CD4-positive, CD25-positive, alpha-beta regulatory T cell (primary cell): Measurements from ENCODE around the gene ST6GALNAC5. TPM values are rescaled to one million over a fixed set of nuclear protein-coding genes. Genes with fewer than 3 reads are reported as not detected.

ENCODE experiments used
- ATAC-seq, 2 donors: fragments of 150-1000 bp; cut with Tn5 transposase; one replicate each; pipeline ENCODE4 v1.10.0; 2021; ENCODE audit warnings: low read depth in 2 of 2, moderate number of reproducible peaks in 2 of 2, moderate library complexity in 1 of 2
- DNase-seq, 3 donors: peaks; one replicate each; pipeline versions ENCODE4 v3.0.0 to v3.0.0-alpha.2; 2012 to 2022; ENCODE audit warnings: mixed read lengths in 1 of 3
- H3K27ac ChIP-seq: one replicate; pipeline ENCODE4 v1.7.0; 2013; ENCODE audit warnings: mild to moderate bottlenecking, low read length; ENCODE audit not compliant: insufficient read depth, poor library complexity, severe bottlenecking
- H3K27me3 ChIP-seq: one replicate; pipeline ENCODE4 v1.7.0; 2013; ENCODE audit warnings: low read length; ENCODE audit not compliant: control insufficient read depth, insufficient read depth
- H3K36me3 ChIP-seq: one replicate; pipeline ENCODE4 v1.7.0; 2013; ENCODE audit warnings: mild to moderate bottlenecking, low read length, moderate library complexity; ENCODE audit not compliant: control insufficient read depth, insufficient read depth
- H3K4me1 ChIP-seq: 2 replicates; pipeline ENCODE4 v1.7.0; 2013; ENCODE audit warnings: mild to moderate bottlenecking, low read length; ENCODE audit not compliant: insufficient read depth, control insufficient read depth, poor library complexity, severe bottlenecking
- H3K4me3 ChIP-seq: one replicate; pipeline ENCODE4 v1.7.0; 2013; ENCODE audit warnings: low read depth, mild to moderate bottlenecking, low read length, moderate library complexity
- H3K9me3 ChIP-seq, 2 experiments: 1 replicate in 1 of 2; 2 replicates in 1 of 2; pipeline ENCODE4 v1.7.0; 2013; ENCODE audit warnings: low read length in 2 of 2, mild to moderate bottlenecking in 1 of 2, moderate library complexity in 1 of 2; ENCODE audit not compliant: control insufficient read depth in 2 of 2
- H3K27ac Mint-ChIP-seq, 3 donors: one replicate each; pipeline ENCODE4 v1.8.0; 2020 to 2022; ENCODE audit warnings: mild to moderate bottlenecking in 3 of 3, mixed read lengths in 3 of 3, moderate library complexity in 2 of 3
- H3K27me3 Mint-ChIP-seq: one replicate; pipeline ENCODE4 v1.8.0; 2022; ENCODE audit warnings: mild to moderate bottlenecking, mixed read lengths
- H3K36me3 Mint-ChIP-seq: one replicate; pipeline ENCODE4 v1.8.0; 2020; ENCODE audit warnings: mixed read lengths
- H3K4me1 Mint-ChIP-seq, 4 donors: one replicate each; pipeline ENCODE4 v1.8.0; 2020 to 2022; ENCODE audit warnings: mixed read lengths in 4 of 4, mild to moderate bottlenecking in 1 of 4
- H3K4me3 Mint-ChIP-seq, 4 donors: one replicate each; pipeline ENCODE4 v1.8.0; 2020 to 2022; ENCODE audit warnings: mild to moderate bottlenecking in 4 of 4, mixed read lengths in 4 of 4, moderate library complexity in 3 of 4
- H3K9me3 Mint-ChIP-seq, 7 donors: one replicate each; pipeline ENCODE4 v1.8.0; 2020 to 2022; ENCODE audit warnings: mixed read lengths in 7 of 7, mild to moderate bottlenecking in 3 of 7, moderate library complexity in 2 of 7
- polyA plus RNA-seq, 4 donors: library from polyadenylated mRNA; unstranded; fragments of 300-500 nt; fragmentation: Illumina TruSeq; gene quantifications; one replicate each; pipeline ENCODE4 v1.2.3, GENCODE V29; 2021
- total RNA-seq: library from RNA; stranded (reverse); gene quantifications from one replicate; pipeline ENCODE4 v1.2.3, GENCODE V29; 2022

ST6GALNAC5 gene
- total and polyA plus RNA-seq, 5 donors from 2014 or later, result 0.30 TPM; not detected in 4

DNA sequence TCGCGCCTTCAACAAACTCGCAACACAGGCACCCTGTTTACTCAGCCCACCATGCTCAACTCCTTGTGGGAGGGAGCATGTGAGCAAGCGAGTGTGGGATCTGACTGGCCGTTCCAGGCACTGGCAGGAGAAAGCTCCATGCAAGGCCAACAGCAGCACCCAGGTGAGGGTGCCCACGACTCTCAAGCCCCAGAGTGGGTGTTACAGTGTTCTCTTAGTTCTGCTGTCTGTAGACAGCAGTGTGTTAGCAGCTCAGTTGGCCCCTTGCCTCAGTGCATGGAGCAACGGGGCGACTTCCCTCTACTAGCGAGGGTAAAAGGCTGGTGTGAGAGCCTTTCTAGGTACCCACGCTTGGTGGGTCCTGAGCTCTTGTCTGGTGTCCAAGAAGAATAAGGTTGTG is 237.4 kb downstream of the ST6GALNAC5 start:
- Mint-ChIP-seq H3K36me3 (peaks cover 23% of the 10 kb centered on the region), H3K27ac (no peak overlapping the region), H3K4me3 (no peak overlapping the region), H3K4me1 (peaks cover 0 to 11% (median 0%) of the 10 kb centered on the region in 4 donors), H3K27me3 (no peaks in the 10 kb centered on the region), H3K9me3 (peaks cover 0 to 2% (median 0%) of the 10 kb centered on the region in 7 donors)
- Histone ChIP-seq H3K4me1 (no peaks in the 10 kb centered on the region), H3K4me3 (no peak overlapping the region), H3K27me3 (no peaks in the 10 kb centered on the region), H3K27ac (no peak overlapping the region), H3K36me3 (peaks cover 3% of the 10 kb centered on the region), H3K9me3 (no peaks in the 10 kb centered on the region)
- no peak for ATAC-seq
- no peak for DNase-seq
